C4-2B (cell line): Measurements from ENCODE around the gene RBMS3.

Source experiments
- H3K27ac ChIP-seq: fragments of 450-650 bp; 2 replicates; pipeline ENCODE4 v1.5.1; 2017
- CTCF ChIP-seq: fragments of 450-650 bp; conservative IDR thresholded peaks from 2 replicates; pipeline ENCODE4 v1.5.1; 2017; ENCODE audit warnings: mild to moderate bottlenecking
- ZFX ChIP-seq: fragments of 450-650 bp; IDR thresholded peaks from 2 replicates; pipeline ENCODE4 v1.6.1; 2017

The RBMS3 gene

DNA sequence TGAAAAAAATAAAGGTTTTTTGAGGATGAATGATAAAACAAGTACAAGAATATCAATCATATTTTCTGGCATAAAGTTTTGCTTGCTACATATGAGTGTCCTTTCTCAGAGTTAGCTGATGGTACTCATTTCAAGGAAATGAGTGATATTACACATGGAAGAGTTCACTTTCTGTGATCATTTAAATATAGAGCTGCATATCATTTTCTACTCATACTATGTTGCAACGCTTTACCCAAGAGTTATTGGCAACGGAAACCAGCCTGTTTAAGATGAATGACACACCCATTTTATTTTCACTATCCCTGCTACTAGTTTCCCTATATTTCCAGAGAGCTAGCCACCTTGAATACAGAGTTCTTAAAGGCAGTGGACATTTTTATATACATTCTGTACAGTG lies 35.4 kb upstream of the RBMS3 start:
- no peak overlapping the region for H3K27ac ChIP-seq
- no peak for TF ChIP-seq CTCF
- no peak for TF ChIP-seq ZFX

- no peak for TF ChIP-seq CTCF
- TF ChIP-seq ZFX, result no peak
- H3K27ac ChIP-seq, result no peak overlapping the region
Observed at GRCh38 chr3:29247088-29247745, 33.7 kb upstream of the RBMS3 start.

- TF ChIP-seq ZFX (no peak), CTCF (no peak)
- no peak overlapping the region for H3K27ac ChIP-seq
Observed at GRCh38 chr3:29249829-29250345, 31.0 kb upstream of the RBMS3 start.

DNA sequence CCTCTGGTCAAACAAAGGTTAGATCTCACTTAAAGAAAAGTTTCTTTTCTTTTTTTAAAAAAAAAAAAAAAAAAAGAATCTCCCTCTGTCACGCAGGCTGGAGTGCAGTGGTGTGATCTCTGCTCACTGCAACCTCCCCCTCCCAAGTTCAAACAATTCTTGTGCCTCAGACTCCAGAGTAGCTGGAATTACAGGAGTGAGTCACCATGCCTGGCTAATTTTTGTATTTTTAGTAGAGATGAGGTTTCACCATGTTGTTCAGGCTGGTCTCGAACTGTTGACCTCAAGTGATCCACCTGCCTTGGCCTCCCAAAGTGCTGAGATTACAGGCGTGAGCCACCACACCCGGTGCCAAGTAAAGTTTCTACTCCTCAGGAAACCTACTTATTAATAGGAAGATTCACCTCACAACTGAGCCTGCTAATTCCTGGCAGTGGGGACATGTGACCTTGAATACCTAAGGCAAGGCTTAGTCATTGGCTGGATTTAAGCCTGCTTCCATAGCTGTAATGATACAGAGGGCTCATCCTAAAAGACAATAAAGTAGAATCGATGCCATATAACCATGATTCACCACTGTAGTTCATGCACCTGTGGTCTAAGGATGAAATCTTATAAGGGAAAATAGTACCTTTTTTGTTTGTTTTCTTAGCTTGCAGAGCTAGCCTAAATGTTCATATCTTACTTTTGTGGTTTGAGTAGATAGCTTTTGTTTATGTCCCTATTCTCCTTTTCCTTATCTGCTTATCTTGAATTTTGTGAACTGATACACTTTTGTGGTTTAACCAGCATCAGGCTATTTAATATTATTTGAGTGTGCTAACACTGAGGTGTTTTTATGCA lies 24.8 kb upstream of the RBMS3 start:
- no peak overlapping the region for H3K27ac ChIP-seq
- TF ChIP-seq CTCF (no peak), ZFX (no peak)

- no peak overlapping the region for H3K27ac ChIP-seq
- no peak for TF ChIP-seq ZFX
- TF ChIP-seq CTCF, result no peak
Observed at GRCh38 chr3:29258161-29258560, 22.7 kb upstream of the RBMS3 start.

DNA sequence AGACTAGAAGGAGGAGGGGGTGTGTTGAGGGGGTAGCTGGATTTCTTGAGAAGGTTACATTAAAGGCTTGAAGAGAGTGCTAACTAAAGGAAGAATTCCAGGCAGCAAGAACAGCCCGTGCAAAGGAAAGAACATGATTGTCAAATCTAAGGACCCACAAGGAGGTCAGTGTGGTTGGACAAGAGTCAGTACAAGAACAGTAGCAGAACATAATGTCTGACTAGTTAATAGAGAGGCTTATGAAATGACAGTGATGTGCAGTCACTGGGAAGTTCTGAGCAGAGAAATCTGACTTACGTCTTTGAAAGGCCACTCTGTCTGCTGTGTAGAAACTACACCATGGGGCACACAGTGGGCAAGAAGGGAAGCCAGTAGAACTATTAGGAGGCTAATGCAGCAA lies 19.8 kb upstream of the RBMS3 start:
- TF ChIP-seq ZFX, result no peak
- TF ChIP-seq CTCF, result no peak
- no peak overlapping the region for H3K27ac ChIP-seq

DNA sequence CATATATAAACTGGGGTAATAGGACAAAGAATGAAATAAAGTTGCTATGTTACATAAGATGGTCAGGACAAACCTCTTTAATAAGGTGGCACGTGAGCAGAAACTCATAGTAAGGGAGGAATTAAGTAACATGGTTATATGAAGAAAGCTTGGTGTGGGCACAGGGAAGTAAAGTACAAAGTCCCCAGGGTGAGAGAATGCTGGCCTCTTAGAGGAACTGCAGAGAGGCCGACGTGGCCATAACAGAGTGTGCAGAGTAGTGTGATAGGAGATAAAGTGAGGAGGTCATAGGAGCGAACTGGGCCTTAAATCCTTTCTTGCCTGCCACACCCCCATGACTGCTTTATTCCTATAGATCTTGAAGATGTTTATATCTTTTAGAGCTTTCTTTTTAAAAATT lies 17.4 kb upstream of the RBMS3 start:
- TF ChIP-seq ZFX, result no peak
- no peak for TF ChIP-seq CTCF
- H3K27ac ChIP-seq, result no peak overlapping the region
